NCI-H1417 treated with DMSO at 0.1 percent for 48 hours (cell line): Measurements from ENCODE around the gene RHEBL1.
"Not testable (repeated sequence)": the region's sequence is repeated elsewhere in the genome, so short reads cannot be mapped to it uniquely, and the experiment has no call there.

Source experiments
- DNase-seq: peaks from one replicate; lab custom pipeline; 2025; lab: John Stamatoyannopoulos, UW

Gene RHEBL1

DNA sequence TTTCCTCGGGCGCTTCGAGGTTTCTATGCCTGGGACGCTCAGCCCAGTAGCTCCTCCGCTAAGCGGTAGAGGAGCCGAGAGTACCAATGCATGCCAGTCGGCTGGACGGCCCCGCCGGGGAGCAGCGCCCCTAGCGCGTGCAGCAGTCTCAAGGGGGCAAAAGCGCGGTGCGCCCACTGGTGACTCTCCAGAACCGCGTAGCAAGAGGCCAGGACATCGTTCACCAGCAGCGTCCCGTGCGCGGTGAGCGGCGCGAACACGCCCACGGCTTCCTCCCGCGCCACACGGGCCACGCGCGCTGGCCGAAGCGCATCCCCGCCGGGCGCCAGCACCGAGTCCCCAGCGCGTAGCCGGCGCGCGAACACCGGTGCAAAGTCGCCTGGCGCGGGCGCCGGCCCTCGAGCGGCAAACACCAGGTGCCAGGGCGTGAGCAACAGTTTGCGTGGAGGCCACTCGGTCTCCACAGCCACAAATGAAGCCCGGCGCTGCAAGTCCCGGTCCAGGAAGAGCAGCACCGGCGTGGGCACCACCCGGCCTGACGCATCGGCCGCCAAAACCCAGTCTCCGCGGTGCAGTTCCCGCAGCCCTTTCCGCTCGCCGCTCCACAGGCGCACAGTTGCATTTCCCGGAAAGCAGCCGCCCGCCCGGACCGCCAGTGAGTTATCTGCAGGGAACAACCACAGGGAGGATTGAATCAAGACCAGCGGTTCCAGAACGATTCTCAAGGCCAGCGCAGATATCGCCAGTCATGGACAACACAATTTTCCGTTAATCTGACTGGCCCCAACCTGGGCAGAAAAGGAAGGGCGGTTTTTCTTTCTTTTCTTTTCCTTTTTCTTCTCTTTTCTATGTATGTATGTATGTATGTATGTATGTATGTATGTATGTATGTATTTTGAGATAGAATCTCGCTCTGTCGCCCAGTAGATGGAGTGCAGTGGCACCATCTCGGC, 20.3 kb upstream of the RHEBL1 start:
- DNase-seq, result no peak

- no peak for DNase-seq
Observed at GRCh38 chr12:49088932-49089330, 19.2 kb upstream of the RHEBL1 start.

DNA sequence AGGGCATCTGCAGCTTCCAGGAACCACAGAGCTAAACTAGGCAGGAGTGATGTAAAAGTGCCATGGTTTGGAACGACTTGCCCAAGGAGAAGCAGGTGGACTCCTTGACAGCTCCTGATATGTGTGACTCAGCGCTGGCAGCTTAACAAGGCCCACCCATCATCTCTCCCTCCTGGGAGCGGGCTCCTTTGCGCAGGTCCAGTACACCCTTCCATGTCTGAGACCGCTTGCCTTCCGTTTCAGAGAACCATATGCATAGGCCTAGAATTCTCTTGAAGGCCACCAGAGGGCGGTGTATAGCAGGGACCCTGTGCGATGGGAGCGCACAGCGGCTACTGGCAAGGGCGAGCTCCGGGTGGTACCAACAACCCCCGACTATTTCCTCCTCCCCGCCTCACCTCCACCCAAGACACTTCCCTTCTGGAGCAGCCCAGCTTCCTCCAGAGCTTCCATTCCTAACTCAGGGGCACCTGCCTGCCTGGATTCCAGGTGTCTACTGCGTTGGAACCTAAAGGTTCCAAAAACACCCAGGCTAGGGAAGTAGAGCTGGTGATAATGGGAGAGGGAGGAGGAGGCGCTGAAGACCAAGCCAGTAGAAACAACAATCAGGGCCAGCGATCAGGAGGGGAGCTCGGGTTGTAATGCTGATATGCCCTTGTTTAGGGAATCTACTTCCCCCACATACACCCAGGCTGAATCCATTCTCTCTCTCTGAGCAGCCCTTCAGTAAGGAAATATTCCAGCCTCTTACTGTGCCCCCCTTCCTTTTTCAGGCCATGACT, 18.6 kb upstream of the RHEBL1 start:
- peak; percentile 59 for DNase-seq

DNA sequence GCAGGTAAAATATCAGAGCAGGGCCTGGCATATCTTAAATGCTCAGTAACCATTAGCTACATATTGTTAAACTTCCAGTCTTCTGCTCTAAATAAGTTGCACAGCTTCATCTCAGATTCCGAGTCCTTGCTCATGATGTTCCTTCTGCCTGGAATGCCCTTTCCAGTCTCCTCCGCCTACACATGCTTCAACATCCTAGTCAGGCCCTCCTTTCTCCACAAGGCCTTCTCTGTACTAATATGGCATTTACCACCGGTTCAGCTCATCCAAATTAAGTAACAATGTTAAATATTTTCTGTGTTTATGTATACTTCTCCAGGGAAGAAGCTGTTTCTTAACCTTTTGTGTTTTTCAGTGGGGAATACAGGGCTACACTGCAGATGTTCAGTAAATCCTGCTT, 16.3 kb upstream of the RHEBL1 start:
- no peak for DNase-seq

GRCh38 chr12:49084438-49084837, 14.7 kb upstream of the RHEBL1 start:
- no peak for DNase-seq

DNA sequence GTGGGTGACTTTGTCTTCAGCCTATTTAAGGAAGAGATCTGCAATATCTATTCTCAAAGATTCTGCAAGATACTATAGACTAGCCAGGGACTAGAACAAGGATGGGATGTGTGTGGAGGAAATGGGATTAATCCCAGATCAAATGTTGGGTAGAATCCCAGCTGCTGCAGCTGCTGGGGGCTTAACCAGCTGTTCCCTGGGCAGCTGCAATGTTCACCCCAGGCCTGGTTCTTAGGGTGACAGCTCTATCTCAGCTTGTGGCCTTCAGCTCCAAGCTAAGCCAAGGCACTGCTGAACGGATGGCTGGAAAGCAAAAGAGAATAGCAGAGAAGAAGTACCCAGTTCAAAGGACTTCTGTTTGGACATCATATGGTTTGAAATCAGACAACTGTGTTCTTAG, 10.0 kb upstream of the RHEBL1 start:
- no peak for DNase-seq

DNA sequence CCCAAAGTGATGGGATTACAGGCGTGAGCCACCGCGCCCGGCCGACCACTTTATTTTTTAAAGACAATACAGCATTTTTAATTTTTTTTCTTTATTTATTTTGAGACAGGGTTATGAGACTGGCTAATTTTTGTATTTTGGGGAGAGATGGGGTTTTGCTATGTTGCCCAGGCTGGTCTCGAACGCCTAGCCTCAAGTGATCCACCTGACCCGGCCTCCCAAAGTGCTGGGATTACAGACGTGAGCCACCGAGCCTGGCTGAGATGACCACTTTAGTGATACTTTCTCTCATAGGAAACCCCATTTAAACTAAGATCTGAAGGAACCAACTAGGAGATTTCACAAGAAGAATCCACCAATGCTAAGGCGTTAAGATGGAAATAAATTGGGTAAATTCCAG, 1.2 kb upstream of the RHEBL1 start:
- no peak for DNase-seq

GRCh38 chr12:49068879-49069506, 786 bp downstream of the RHEBL1 start:
- DNase-seq, result no peak

- no peak for DNase-seq
Observed at GRCh38 chr12:49066120-49066519, 3.7 kb downstream of the RHEBL1 start.

DNA sequence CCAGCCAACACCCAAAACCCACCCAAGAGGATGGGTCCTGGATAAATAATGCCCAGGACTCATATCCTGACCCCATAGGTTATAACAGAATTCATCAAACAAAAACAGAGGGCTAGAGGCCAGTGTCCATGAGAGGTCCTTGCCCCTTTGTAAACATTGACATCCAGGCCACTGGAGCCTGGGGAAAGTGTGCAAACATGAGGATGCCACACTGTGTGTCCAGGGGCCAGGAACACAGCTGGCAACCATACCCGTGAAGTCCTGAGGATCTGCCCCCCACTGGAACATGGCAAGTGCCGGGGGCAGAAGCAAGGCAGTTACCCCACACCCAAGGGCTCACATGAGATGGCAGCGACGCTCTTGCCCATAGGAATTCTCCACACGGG, 5.0 kb downstream of the RHEBL1 start:
- DNase-seq, result no peak

DNA sequence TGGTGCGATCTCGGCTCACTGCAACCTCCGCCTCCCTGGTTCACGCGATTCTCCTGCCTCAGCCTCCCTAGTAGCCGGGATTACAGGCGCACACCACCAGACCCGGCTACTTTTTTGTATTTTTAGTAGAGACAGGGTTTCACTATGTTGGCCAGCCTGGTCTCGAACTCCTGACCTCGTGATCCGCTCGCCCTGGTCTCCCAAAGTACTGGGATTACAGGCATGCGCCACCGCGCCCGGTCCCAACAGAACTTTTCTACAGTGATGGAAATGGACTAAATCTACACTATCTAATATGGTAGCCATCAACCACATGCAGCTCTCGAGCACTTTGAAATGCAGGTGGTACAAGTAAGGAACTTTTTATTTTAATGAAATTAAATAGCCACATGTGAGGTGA, 7.9 kb downstream of the RHEBL1 start:
- DNase-seq, result not testable (repeated sequence)

DNA sequence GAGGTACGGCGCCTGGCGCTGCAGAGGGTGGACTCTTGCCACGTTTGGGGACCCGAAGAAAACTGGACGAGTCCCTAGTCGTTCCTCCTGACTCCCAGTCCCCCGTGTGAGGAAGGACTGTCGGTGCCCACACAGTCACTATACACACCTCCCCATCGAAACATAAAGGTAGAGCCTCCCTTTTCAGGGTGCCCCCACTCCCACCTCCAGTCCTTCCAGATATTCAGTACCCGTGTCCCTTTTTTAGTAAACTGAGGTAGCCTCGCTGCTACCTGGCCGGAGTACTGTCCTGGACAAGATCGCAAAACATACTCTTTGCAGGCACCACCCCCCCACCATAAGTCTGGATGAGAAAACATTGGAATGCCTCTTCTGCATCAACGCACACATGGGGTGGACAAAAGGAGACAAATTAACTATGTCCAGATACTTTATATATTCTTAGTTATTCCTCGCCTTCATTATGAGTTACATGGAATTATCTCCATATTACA, 8.6 kb downstream of the RHEBL1 start:
- DNase-seq, result no peak

GRCh38 chr12:49060237-49061156, 9.3 kb downstream of the RHEBL1 start, which contains the start of gene KMT2D:
Gene KMT2D (minus strand): TSS chr12:49060794. CDS start chr12:49055324, 5,470 bp downstream.
- DNase-seq, result peak; percentile 86

GRCh38 chr12:49059299-49060171, 10.2 kb downstream of the RHEBL1 start:
- DNase-seq, result no peak

- DNase-seq, result no peak
Observed at GRCh38 chr12:49059045-49059298, 10.8 kb downstream of the RHEBL1 start.

DNA sequence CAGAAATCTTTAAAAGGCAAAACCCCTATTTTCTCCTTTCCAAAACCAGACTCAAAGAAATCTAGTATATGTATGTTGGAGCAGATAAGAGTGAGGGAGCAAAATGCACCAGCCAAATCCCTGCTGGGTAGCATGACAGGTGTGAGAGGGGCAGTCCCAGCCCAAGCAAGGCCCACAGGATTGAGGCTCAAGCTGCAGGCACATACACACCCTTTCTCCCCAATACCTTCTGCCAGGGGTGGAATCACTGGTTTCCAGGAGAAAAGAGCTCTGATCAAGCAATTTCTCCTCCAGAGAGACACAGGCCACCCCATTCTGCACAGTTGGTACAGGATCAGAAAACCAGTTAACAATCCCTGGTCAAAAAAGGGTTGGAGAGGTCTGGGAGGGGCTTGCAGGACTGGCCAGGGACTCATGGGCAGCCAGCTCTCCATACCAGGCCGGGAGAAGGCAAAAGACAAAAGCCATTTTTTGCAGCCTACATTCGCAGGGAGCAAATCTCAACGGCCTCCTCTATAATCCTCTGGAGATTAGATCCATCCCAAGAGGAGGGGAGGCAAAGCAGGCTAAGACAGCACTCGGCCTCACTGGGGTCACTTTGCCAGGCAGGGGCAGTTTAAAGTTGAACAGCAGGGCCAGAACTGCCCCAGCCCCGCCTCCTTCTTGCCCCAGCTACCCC, 11.3 kb downstream of the RHEBL1 start:
- no peak for DNase-seq

DNA sequence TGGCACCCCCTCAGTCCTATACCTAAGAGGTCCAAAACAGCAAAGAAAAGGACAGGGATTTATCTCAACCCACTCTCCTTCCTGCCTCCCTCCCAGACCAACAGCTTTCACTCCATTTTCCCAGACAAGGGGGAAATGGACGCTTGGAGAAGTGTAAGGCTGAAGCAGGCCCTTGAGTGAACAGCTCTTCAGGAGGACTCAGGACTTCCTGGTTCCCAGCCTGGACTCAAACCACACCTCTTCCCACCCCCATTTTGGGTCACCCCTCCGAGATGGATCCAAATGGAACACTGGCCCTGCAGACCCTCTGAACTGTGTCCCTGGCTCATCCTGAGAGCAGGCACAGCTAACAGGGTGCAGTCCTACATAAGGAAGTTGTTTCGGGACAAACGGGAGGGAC, 11.9 kb downstream of the RHEBL1 start:
- DNase-seq, result no peak

- no peak for DNase-seq
Observed at GRCh38 chr12:49055978-49056754, 13.6 kb downstream of the RHEBL1 start.

GRCh38 chr12:49055092-49055491, 14.7 kb downstream of the RHEBL1 start:
- no peak for DNase-seq
